Ishikawa (cell line): Measurements from ENCODE around the gene AUTS2.

Experiments
- CEBPB ChIP-seq: IDR thresholded peaks from 2 replicates; pipeline ENCODE4 v1.6.1; 2012
- CREB1 ChIP-seq: IDR thresholded peaks from 2 replicates; pipeline ENCODE4 v1.6.1; 2012; ENCODE audit warnings: low read depth
- EGR1 ChIP-seq: IDR thresholded peaks from 2 replicates; pipeline ENCODE4 v1.6.1; 2012
- EP300 ChIP-seq: IDR thresholded peaks from 2 replicates; pipeline ENCODE4 v1.6.1; 2012; ENCODE audit warnings: borderline replicate concordance
- FOXM1 ChIP-seq: IDR thresholded peaks from 2 replicates; pipeline ENCODE4 v1.6.1; 2012; ENCODE audit warnings: low read depth, borderline replicate concordance
- NFIC ChIP-seq: IDR thresholded peaks from 2 replicates; pipeline ENCODE4 v1.6.1; 2012
- RAD21 ChIP-seq: IDR thresholded peaks from 2 replicates; pipeline ENCODE4 v1.6.1; 2012; ENCODE audit warnings: low read depth
- TAF1 ChIP-seq: IDR thresholded peaks from 2 replicates; pipeline ENCODE4 v1.6.1; 2012; ENCODE audit warnings: low read depth, mild to moderate bottlenecking
- TCF12 ChIP-seq: IDR thresholded peaks from 2 replicates; pipeline ENCODE4 v1.6.1; 2012; ENCODE audit warnings: low read depth
- TEAD4 ChIP-seq: IDR thresholded peaks from 2 replicates; pipeline ENCODE4 v1.6.1; 2012
- USF1 ChIP-seq: IDR thresholded peaks from 2 replicates; pipeline ENCODE4 v1.6.1; 2012
- YY1 ChIP-seq: IDR thresholded peaks from 2 replicates; pipeline ENCODE4 v1.6.1; 2012; ENCODE audit warnings: low read depth
- ZBTB7A ChIP-seq: IDR thresholded peaks from 2 replicates; pipeline ENCODE4 v1.6.1; 2012; ENCODE audit warnings: low read depth
- TF ChIP-seq, protein P1 (sequence below): IDR thresholded peaks from 2 replicates; pipeline ENCODE4 v1.6.1; 2012; ENCODE audit warnings: low read depth, mild to moderate bottlenecking
- TF ChIP-seq, protein P2 (sequence below): IDR thresholded peaks from 2 replicates; pipeline ENCODE4 v1.6.1; 2012

Gene AUTS2

GRCh38 chr7:70696201-70696754 is 1098.0 kb downstream of the AUTS2 start:
- TF ChIP-seq NFIC (no peak), RAD21 (no peak), CREB1 (no peak), TAF1 (no peak), USF1 (no peak), YY1 (no peak), ZBTB7A (no peak), TCF12 (no peak), EGR1 (no peak), TEAD4 (no peak), FOXM1 (no peak), CEBPB (no peak), EP300 (no peak)
- TF ChIP-seq, protein P1, sequence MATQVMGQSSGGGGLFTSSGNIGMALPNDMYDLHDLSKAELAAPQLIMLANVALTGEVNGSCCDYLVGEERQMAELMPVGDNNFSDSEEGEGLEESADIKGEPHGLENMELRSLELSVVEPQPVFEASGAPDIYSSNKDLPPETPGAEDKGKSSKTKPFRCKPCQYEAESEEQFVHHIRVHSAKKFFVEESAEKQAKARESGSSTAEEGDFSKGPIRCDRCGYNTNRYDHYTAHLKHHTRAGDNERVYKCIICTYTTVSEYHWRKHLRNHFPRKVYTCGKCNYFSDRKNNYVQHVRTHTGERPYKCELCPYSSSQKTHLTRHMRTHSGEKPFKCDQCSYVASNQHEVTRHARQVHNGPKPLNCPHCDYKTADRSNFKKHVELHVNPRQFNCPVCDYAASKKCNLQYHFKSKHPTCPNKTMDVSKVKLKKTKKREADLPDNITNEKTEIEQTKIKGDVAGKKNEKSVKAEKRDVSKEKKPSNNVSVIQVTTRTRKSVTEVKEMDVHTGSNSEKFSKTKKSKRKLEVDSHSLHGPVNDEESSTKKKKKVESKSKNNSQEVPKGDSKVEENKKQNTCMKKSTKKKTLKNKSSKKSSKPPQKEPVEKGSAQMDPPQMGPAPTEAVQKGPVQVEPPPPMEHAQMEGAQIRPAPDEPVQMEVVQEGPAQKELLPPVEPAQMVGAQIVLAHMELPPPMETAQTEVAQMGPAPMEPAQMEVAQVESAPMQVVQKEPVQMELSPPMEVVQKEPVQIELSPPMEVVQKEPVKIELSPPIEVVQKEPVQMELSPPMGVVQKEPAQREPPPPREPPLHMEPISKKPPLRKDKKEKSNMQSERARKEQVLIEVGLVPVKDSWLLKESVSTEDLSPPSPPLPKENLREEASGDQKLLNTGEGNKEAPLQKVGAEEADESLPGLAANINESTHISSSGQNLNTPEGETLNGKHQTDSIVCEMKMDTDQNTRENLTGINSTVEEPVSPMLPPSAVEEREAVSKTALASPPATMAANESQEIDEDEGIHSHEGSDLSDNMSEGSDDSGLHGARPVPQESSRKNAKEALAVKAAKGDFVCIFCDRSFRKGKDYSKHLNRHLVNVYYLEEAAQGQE = no peak
- TF ChIP-seq, protein P2, sequence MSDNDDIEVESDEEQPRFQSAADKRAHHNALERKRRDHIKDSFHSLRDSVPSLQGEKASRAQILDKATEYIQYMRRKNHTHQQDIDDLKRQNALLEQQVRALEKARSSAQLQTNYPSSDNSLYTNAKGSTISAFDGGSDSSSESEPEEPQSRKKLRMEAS = no peak

DNA sequence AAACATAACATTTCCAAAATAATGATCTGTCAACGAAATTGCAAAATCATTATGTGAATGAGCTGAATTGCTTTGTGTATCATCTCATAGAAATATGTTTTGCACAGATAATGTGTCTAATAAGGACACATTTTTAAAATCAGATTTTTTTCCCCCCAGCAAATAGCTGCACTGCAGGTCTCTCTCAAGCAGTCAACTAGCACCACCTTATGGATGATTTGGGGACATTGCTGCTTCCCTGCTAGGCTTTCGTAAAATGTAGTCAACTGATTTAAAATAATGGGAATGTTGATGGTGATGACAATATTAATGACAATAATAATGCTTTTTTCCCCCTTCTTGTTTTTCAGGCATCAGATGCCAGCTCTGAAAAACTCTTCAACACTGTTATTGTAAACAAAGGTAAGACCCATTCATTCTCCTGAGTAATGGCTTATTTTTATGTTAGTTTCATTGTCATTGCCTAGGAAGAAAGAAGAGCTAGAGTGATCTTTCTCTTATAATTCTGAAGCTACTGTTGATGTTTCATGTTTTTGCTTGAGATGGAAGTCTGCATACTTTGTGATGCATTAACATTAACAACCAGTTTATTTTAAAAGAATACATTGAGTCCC is 1100.1 kb downstream of the AUTS2 start:
- TF ChIP-seq YY1 (no peak), RAD21 (peak; percentile 73), ZBTB7A (no peak)

DNA sequence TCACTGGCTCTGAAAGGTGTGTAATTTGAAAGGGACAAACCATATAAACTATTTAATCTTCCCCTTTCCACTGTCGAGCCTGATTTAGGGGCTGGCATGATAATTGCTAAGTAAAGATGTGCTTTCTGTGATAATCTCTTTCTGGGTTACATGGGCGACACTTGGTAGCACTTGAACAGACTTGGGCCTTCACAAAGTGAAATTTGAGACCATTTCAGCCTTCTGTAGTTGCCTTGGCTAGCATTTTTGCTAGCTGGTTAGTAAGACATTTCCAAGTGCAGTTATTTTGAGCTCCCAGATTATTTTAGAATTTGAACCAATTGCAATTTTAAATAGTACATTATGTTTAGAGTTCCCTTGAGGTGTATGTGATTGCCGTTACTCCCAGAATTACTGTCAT is 1101.0 kb downstream of the AUTS2 start:
- TF ChIP-seq NFIC (no peak), CEBPB (no peak)

- TF ChIP-seq NFIC (no peak), YY1 (no peak), EP300 (no peak), CREB1 (no peak), ZBTB7A (no peak), TEAD4 (no peak), USF1 (no peak), TAF1 (no peak), EGR1 (no peak), FOXM1 (no peak)
- TF ChIP-seq, protein P1 = no peak
- TF ChIP-seq, protein P2 = no peak
Observed at GRCh38 chr7:70700055-70700940, 1102.0 kb downstream of the AUTS2 start.

DNA sequence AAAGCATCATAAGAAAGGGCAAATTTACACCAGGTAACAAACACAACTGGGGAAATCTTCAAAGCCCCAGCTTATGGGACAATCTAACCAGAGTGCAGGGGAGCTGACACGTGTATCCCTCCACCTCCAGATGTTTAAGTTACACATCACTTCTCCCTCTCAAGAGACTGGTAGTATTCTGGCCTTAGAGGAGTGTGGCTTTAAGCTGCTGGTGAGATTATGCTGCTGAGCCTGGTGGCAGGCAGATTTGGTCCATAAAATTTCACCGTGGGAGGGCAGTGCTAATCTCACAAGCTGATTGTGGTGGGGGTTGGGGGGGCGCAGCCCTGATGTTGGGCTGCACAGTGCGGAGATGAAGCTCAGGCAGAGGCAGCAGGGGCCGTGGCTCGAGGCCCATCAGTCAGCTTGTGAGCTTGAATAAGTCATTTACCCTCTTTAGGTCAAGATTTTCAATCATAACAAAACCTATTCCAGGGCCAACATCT is 1102.7 kb downstream of the AUTS2 start:
- TF ChIP-seq USF1 (no peak), EGR1 (no peak), TCF12 (no peak), EP300 (no peak), TEAD4 (no peak), YY1 (no peak), ZBTB7A (no peak), CEBPB (no peak), NFIC (no peak), RAD21 (no peak), FOXM1 (no peak), TAF1 (no peak), CREB1 (no peak)
- TF ChIP-seq, protein P1 = no peak
- TF ChIP-seq, protein P2 = no peak
